Gastrocnemius medialis (tissue), 4 donors: ENCODE data around the gene MERTK.

Experiments used
- CTCF ChIP-seq, 5 experiments: fragments of 450-650 bp in 3 of 5; fragments of 200-600 bp in 2 of 5; sonication (generic) in 2 of 5; IDR thresholded peaks in 4 of 5; conservative IDR thresholded peaks in 1 of 5; 1 replicate in 4 of 5; 2 replicates in 1 of 5; pipeline ENCODE4 v1.5.1; 2016 to 2019; ENCODE audit warnings: antibody characterized with exemption in 5 of 5, mild to moderate bottlenecking in 3 of 5, moderate library complexity in 3 of 5
- POLR2A ChIP-seq, 2 donors: fragments of 450-650 bp; IDR thresholded peaks; one replicate each; pipeline ENCODE4 v1.6.1; 2017; ENCODE audit warnings: antibody characterized with exemption in 2 of 2, mild to moderate bottlenecking in 2 of 2, moderate library complexity in 2 of 2

GRCh38 chr2:111908578-111908977 lies 10.2 kb downstream of the MERTK start:
- TF ChIP-seq CTCF (IDR thresholded peaks at IDR 0.05 in 4 of 5, conservative IDR thresholded peaks at IDR 0.05 in 1 of 5) (no peak), POLR2A (IDR thresholded peaks at IDR 0.05) (no peak)
